ENCODE results near the gene CEP83.
A peak's percentile ranks its signal among the peaks of the same experiment; 100 is the strongest.

Gene CEP83

DNA sequence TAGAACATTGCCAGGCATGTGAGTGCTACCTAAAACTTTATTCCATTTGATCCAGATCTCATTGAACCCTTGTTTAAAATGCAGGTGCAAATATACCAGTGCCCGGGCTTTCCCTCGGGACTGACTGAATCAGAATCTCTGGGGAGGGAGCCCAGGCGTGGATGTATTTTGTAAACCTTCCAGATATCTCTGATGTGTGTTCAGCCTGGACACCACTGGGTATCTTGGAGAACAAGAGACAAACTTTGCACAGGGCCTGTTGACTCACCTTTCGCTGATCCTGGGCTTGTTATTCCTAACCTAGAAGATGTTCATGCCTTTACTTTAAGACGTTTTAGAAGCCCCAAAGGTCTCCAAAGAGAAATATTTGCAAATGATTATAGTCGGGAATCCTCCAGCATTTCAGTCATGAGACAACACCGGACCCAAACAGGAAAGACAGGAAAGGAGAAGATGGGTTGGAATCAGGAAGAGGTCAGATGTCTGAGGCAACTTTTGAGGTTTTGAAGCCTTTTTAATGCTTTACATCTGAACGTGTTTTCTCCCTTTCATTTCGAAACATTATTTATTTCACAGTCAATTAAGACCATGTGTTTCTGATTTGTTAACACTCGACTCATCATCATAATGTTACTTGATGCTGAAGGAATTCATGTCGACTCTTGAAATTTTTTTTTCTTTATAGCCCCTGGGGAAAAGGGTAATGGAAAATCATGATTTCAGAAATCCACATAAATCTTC is 192.7 kb downstream of the CEP83 start:
- no peak for DNase-seq

DNA sequence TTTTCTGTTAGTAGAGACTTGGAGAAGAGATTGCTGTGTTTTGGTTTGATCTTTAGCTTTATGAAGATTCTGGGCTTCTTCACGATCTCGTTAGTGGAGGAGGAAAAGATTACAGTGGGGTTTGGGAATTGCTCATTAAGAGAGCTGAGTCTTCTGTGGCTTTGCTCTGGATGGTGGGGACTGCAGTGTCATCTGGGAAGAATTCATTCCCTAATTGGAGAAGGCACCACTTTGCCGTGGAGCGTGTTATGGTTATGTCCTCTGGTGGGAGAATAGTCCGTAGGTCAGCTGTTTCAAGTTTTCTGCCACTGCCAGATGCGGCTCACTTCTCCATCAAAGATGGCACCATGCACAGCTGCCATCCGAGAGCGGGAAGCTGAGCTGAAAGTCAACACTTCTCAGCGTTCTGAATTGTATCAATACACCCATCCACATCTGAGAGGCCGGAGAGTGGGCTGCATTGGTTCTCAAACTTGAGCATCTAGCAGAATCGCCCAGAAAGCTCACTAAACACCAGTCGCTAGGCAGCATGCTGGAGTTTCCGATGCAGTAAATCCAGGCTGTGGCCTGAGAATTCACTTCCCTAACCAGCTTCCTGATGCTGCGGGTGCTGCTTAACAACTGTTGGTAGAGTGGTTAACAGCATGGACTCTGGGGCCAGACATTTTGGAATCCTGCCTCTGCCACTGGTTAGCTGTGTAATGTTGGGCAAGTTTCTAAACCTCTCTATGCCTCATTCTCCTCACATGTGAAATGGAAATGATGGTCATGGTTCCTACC is 193.5 kb downstream of the CEP83 start:
- DNase-seq: no peak

DNA sequence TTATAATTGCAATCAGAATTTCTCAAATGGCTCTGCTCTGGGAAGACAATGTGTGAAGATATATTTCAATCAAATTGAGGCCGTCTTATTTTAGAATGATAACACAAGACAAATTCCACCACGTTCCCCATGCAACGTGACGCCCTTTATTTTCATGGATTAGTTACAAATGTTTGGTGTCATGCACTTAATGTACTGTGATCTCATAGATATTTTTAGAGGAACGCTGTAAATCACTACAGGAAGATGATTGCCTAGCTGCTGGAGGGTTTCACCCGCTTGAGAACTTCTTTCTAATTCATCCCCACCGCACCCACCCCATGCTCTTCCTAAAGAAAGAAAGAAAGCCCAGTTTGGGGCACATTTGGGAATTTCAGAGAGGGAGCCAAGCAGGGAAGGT is 194.1 kb downstream of the CEP83 start:
- no peak for DNase-seq

DNA sequence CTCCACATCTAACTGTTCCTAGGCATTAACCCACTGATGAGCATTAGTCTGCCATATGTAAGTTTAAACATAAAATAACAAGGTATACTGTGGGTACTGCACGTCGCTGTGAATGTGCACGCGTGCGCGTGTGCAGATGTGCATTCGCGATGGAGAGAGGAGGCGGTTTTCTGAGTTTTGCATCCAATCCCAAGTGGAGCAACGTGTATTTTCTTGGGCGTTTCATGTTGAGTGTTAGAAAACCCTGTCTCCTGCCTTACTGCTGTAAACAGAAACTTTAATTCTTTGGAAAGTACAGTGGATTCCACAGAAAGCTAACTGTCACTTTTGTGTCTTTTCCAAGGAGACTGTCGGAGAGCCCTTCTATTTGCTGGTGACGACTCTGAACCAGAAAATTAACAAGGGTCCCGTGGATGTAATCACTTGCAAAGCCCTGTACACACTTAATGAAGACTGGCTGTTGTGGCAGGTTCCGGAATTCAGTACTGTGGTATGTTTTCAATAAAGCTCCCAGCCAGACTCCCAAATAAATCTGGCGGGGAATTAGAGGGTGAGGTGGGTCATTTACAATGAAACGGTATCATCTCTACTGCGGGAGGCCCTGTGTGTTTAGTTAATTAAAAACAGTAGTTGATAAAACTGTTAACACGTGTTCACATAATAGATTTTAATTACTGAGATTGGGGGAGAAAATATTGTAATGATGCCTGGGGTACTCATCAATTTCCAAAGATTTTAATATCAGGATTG is 194.8 kb downstream of the CEP83 start:
- no peak for DNase-seq

DNA sequence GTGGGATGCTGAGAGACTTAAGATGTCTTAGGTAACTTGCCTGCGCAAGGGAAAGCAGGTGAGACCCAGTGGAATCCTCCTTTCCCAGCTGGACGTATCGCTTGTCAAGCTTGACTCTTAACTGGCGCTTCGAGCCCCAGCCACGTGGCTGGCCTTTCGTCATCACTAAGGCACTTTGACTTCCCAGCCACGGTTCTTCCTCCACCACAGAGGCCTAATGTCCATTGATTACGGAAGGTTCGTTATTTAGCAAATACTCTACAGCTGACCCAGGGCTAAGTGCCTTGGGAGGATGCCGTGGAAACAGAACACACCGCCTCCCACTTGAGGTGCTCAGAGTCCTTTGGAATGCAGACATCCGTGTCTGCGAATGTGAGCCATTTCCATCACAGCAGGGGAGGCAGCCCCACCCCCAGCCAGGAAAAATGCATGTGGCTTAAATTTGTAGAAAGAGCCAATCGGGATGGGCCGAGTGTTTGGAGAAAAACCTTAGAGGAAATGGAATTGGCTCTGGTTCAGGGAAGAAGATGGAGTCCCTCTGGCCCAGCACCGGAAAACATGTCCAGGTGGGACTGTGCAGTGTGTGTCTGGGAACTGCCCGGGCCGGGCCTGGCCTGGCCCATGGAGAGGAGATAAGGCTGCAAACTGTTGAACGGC is 195.6 kb downstream of the CEP83 start:
- DNase-seq: no peak

DNA sequence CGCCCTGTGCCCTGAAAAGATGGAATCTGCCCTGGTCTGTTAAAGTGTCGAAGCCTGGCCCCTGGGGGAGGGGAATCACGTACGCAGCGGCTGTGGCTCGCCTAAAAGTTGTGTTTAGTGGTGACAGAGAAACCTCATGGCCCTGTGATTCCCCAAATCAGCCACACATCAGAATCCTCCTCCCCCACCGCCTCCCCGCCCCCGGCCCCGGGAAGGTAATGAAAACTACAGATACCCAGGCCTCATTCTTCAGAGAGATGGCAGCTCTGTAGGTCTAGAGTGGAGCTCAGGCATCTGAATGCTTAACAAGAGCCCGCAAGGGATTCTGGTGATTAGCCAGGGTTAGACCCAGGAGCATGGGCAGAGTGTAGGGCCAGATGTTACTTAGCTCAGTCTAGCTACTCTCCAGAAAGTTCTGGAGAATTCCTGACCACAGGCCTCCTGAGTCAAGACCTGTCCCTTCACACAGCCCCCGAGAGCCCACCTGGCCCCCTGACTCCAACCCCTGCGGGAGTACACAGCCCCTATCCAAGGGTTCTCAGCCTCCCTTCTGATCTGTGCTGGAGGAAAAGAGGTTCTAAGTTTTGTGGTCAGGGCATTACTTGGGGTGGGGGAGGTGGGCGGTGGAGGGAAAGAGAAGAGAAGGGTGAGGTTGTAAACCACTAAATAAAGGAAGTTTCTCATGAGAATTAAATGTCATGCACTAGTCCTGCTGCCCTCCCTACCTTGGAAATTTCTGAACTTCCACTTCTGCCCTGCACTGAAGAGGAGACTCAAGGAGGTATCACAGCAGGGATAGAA is 196.5 kb downstream of the CEP83 start:
- peak; percentile 37 for DNase-seq

DNA sequence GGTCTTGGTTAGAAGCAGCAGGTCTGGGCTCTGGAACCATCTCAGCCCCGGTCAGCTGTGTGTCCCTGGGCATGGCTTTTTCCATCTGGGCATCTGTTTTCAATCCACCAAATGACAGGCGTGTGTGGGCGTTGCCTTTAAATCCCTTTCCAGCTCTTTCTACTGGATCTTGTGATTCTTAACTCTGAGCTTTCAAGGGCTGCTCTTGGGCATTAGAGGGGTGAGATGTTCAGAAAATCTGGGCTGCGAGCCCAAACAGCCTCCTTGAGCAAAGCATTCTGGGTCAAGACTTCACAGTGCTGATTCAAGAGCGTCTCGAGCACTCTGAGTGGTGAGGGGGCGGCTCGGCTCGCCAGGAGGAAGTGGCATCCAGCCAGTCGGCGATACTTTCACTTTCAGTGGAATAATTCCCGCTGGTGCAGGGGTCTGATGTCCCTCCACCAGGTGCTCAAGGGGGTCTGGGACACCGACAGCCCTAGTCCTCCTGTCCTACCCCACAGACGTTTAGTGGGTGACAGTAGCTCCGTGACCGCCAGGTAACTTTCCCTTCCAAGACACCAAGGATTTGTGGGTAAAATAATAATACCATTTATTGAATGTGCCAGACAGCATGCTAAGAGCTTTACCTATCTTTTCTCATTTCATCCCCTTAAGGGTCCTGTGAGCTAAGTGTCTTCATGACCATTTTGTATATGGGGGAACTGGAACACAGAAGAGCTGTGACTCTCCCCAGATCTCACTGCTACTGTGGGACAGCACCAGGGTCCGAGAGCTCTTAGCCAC is 197.2 kb downstream of the CEP83 start:
- DNase-seq: peak; percentile 48

DNA sequence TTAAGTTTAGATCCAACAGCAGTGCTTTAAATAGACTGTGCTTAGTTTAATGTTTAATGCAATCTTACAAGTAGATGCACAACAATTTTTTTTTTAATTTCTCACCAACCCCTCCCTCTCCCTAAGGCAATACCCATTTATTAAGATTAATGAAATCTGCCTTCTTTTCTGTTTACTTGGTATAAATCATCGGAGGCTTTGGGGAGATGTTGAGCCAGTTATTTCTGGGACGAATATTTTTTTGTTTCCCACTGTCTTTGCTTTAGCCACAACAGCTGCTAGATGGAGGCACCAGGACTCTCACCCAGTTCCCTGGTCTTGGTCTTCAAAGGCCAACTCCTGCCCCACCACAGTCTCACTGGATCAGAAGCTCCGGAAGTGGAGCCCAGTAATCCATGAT is 197.9 kb downstream of the CEP83 start:
- no peak for DNase-seq

DNA sequence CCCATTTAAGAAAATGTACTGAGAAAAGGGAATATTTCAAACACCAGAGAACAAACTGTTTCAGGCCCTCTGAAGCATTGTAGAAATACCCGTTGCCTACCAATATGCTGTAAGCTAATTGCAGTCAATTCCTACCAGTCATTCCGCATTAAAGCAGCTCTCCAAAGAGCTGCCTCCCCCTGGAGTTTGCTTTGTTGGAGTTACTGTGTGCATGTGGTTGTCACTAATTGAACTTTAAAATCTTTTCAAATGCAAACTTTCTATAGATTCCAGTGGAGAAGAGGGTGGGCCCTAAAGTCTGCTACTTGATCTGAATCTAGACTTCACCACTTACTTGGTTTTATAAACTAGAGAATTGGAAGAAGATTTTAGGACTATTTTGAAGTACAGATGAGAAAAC is 198.5 kb downstream of the CEP83 start:
- DNase-seq: no peak

DNA sequence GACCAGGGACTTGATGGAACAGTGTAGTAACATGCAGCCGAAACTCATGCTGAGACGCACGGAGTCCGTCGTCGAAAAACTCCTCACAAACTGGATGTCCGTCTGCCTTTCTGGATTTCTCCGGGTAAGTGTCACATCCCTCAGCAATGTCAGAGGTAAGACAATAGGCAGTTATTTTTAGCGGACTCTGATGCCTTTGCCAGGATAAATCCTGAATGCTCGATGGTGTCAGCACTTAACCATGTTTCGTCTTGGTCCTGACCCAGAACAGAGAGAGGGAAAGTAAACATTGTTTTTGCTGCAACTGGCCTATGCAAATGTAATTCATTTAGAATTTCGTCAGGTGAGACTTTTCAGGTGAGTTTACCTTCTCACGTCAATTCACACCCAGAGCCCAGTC is 198.9 kb downstream of the CEP83 start:
- DNase-seq: no peak

DNA sequence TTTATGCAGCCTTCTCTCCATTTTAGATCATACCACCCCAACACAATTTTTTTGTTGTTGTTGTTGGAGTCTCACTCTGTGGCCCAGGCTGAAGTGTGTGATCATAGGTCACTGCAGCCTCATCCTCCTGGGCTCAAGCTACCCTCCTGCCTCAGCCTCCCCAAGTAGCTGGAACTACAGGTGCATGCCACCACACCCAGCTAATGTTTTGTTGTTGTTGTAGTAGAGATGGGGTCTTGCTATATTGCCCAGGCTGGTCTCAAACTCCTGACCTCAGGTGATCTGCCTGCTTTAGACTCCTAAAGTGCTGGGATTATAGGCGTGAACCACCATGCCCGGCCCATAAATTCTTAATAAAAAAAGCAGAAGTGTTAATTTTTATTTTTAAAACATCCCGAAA is 199.7 kb downstream of the CEP83 start:
- no peak for DNase-seq

DNA sequence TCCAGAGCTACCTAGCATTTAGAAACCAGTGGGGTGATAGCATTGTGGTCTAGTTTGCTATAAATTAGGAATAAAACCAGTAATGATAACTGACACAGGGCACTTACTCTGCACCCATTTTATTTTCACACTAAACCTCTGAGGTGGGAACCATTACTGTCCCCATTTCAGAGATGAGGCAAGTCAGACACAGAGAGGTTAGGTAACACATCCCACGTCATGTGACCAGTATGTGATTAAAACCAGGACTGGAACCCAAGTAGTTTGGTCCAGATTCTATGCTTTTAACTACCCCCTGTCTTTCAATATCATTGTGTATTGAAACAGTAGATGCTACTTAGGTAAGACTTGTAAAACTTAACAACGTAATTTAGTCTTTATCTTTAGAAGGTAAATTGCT is 201.1 kb downstream of the CEP83 start:
- DNase-seq: no peak
